Hypothalamus (tissue), 51 donors: ENCODE results near the gene ITGA5.

Source experiments
- DNase-seq, 51 donors: peaks; one replicate each; lab custom pipeline; 2025; lab: John Stamatoyannopoulos, UW

Gene ITGA5

DNA sequence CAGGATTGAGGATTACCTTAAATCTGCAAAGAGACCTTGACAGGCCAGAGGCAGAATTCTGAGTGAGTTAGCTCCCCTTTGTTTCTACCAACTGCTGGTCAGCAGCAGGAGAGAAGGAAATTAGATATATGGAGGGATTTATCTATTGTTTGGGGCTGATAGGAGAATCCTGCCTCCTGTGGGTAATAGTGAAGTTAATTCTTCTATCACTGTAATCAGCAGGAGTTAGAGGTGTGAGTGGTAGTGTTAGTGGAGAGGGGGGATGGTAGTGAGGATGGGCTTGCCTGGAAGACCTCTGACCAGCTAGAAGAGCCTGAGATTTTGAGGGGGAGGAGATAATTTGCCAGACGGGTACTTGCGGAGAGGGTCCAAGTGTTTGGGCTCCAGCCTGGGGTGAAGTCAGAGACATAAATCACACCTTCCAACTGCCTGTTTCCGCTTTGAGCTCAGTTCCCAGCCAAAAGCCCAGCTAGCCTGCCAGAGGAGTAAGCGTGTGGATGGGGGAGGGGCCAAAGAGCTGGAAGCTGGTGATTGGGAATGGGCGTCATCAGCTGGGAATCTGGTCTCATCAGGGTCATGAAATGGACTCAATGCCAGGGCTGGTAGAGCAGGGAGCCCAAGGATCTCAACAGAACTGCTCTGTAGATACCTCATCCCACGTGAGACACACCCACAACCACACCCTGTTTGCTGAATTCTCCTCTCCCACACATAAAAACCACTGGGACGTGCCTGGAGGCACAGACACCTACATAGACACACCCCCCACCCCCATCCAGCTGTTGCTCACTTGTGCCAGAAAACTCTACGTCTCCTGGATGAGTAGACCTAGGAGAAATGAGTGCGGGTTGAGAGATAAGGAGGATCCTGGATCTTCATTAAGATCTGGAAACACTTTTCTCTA is 13.1 kb upstream of the ITGA5 start:
- DNase-seq = no peak

- DNase-seq = no peak
Observed at GRCh38 chr12:54430471-54431069, 11.5 kb upstream of the ITGA5 start.

GRCh38 chr12:54429014-54429471 is 10.0 kb upstream of the ITGA5 start:
- DNase-seq = no peak

DNA sequence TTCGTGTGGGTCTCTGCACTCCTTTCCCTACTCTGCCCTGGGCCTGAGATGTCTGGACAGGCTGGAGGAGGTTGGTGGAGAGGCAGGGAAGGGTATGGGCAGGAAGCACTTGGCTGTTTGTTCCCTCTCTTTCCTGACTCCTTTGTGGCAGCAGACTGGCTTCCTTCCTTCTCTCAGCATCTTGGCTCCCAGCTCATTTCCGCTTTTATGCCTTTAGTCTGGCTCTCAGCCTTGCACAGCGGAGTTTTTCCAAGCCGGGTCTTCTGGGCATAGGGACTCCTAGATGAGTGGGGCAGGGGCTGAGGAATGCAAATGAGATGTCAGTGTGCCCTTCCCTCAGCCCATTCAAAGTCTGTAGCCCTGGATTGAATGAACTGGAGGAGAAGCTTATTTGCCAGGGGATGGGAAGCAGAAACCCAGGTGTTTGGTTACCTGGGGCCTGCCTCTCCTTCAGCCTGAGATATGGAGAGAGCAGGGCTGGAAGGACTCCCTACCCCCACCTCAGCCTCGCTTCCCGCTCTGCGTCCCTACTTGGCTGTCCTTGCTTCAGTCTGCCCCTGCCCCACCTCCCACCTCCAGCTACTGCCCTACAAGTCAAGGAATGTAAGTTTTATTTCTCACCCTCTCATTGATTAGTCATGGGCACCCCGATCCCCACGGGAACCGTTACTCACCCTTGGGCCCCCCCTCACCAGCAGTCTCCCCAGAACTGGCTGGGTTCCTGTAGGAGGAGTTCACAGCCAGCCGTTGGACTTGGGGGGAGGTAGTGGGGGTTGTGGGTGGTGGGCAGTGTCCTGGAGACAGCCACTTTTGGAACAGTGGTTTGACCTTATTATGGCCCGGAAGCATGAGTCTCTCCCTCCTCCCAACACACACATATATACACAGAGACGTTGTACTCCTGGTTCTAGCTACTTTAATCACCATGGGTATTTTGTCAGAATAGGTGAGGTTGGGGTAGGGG is 9.3 kb upstream of the ITGA5 start:
- DNase-seq = peak in 2 of 51 donors; percentile 3 to 10

DNA sequence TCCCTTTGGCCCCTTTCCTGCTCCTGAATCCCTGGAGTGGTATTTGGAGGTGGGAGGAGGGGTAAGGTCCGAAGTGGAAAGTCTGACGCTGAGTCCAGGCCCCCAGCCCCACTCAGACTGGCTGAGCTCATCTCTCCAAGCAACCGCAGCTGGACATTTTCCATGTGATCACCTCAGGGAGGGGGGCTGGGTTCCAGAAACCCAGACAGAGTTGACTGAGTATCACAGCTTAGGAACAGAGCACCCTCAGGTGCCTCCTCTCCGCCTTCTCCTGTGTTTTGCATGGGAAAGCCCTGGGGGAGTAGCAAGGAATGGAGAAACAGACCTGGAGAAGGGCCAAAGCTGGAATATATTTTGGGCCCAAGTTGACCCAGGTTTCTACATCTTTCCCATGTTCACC is 8.0 kb upstream of the ITGA5 start:
- DNase-seq = no peak

DNA sequence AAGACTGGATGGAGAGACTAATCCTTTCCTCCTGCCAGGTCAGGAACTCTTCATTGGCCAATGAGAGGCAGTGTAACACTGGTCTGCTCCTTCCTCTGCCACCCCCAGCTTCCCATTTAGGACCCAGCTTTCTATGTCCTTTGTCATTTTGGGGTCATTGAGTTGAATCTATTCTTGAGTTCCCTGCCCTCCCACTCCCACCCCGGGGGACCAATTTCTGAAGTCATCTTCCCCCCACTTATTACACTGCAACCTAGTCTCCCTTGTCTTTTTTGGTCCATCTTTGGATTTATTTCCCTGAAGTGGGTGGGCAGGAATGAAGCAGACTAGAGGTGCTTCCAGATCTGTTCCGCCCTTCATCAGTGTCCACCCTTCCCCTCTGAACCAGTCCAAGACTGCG is 7.6 kb upstream of the ITGA5 start:
- DNase-seq = no peak

GRCh38 chr12:54425702-54426101 is 6.6 kb upstream of the ITGA5 start:
- DNase-seq = no peak

DNA sequence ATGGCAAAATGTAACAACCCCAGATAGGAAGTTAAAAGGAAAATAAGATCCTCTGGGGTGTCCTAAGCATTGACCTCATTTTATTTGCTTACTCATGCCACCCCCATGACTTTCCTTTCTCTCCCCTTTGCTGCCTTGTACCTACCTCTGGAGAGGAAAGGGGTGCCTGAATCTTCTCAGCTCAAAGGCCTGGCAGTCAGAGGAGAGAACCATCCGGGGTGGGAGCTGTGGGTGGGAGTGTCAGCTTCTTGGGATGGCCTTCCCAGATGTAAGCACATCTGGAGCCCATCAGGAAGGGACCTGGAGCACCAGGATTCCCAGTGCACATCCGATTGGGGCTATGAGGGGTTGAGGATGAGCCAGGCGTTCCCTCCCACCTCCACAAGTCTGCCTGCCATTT is 5.2 kb upstream of the ITGA5 start:
- no peak for DNase-seq

- no peak for DNase-seq
Observed at GRCh38 chr12:54423816-54424150, 4.7 kb upstream of the ITGA5 start.

DNA sequence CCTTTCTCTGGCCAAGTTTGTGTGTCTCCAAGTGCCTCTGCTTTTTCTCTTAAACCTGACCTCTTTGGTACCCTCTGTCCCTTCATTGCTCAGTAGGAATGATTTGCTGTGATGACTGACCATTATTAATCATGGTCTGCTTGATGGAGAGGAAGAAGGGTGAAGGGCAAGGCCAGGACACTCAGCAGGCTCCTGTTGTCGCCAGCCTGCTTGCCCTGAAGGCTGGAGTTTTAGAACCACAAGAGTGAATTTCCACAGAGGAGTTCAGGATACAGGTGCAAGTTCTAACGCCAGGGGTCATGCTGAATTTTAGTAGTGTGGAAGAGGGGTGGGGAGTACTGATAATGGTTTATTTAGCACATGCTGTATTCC is 2.8 kb upstream of the ITGA5 start:
- no peak for DNase-seq

DNA sequence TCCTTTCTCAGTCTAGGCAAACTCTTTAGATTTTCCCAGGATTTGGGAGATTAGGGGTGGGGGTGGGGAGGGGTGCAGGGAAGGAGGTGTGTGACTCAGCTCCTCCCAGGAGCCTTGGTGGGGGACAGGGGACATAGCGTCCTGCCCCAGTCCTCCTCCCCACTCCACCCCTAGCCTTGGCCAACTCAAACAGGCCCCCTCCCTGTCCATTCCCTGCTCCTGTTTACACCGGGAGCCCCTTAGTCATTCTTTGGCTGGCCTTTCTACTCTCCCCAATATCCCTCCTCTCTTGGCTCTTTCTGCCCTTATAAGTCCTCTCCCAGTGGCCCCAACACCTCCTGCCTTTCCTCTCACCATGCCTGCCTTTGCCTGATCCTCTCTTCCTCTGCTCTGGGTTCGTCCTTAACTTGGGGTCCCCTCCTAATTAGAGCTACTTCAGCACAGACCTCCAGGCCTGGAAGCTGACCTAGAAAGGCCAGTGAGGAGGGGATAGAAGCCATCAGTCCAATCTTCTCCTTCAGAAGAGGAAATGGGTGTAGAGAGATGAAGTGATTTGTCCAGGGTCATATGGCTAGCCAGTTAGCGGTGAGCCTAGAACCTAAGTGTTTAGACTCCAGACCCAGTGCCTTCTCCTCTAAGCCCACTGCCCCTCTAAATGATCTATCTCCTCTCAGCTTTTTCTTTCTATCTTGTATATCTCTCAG is 2.3 kb upstream of the ITGA5 start:
- no peak for DNase-seq

GRCh38 chr12:54420766-54421144 is 1.7 kb upstream of the ITGA5 start:
- no peak for DNase-seq

DNA sequence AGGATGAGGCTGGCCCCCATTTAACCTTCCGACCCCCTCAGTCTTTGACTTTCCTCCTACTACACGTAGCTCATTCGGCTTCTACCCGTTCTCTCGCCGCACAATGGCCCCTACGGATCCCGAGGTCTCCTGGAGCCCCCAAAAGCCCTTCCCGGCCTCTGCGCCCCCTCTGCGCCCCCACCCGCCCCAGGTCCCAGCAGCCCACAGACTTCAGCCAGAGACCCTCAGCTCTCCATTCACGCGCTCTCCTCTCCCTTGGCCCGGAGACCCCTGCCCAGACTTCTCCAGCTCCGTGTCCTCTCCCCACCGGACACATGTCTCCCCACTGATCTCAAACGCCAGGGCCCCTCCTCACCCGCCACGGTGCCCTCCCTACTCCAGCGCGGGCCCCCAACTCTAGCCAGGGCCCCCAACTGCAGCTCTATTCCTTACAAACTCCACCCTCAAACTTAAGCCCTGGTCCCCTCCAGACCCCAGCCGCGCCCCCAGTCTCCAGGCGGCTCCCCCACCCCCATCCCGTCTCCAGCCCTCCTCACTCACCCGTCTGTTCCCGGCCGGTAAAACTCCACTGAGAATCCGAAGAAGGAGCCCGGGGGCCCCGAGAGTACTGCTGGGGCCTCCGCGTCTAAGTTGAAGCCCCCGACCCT is 502 bp downstream of the ITGA5 start:
- no peak for DNase-seq

- DNase-seq = peak in 1 of 51 donors; percentile 29
Observed at GRCh38 chr12:54417712-54418440, 1.2 kb downstream of the ITGA5 start.

GRCh38 chr12:54416687-54417603 is 2.1 kb downstream of the ITGA5 start:
- no peak for DNase-seq

DNA sequence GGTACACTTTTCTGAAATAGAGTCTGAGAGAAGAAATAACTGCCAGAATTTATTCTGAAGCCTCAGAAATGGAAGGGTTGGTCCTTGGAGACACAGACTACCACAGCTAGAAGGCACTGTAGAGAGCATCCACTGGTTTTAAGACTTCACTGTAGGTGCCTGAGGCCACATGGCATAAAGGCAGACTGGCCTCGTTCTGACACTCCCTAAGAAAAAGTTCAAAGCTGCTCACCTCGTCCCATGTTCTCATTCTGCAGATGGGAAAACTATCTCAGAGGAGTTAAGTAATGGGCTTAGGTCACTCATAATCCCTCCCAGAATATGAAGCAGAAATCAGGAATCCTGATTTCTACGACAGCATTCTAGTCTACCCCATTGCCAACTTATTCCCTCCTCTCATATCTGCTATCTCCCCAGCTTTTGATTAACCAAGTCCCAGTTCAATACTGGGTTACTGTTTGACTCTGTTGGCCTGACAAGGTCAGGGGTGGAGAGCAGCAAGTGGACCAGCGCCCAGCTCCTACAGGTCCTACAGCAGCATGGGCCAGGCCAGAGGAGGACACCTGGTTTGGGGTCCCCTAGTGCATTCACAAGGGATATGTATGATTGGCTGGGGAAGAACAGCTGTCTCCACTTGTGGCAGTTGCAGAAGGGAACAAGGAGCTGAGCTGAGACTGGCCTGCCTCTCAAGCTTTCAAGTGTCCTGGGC is 3.7 kb downstream of the ITGA5 start:
- DNase-seq = no peak
